HepG2 (cell line): ENCODE results near the gene SOX12. TPM values are rescaled to one million over a fixed set of nuclear protein-coding genes. Genes with fewer than 3 reads are reported as not detected.

Experiments used
- ATF2 ChIP-seq: sonication (generic); formaldehyde crosslinking; IDR thresholded peaks from 2 replicates; pipeline ENCODE4 v1.4.0; 2020; ENCODE audit warnings: missing genetic modification reagents
- CENPX ChIP-seq: sonication (generic); formaldehyde crosslinking; IDR thresholded peaks from 2 replicates; pipeline ENCODE4 v1.9.0; 2021; ENCODE audit warnings: mild to moderate bottlenecking, missing genetic modification reagents, moderate library complexity
- EHMT2 ChIP-seq: fragments of 200-600 bp; sonication (generic); IDR thresholded peaks from 2 replicates; pipeline ENCODE4 v1.7.0; 2017; ENCODE audit warnings: antibody characterized with exemption, low read depth, low read length, borderline replicate concordance
- HOXA9 ChIP-seq: sonication (generic); formaldehyde crosslinking; IDR thresholded peaks from 2 replicates; pipeline ENCODE4 v1.8.1; 2022; ENCODE audit warnings: missing genetic modification reagents, mild to moderate bottlenecking, moderate library complexity, borderline replicate concordance
- KLF13 ChIP-seq: sonication (generic); formaldehyde crosslinking; IDR thresholded peaks from 2 replicates; pipeline ENCODE4 v1.4.0; 2020; ENCODE audit warnings: mild to moderate bottlenecking, missing genetic modification reagents
- MEIS1 ChIP-seq: sonication (generic); formaldehyde crosslinking; IDR thresholded peaks from 2 replicates; pipeline ENCODE4 v1.9.0; 2021; ENCODE audit warnings: mild to moderate bottlenecking, missing genetic modification reagents, moderate library complexity, borderline replicate concordance
- TCF12 ChIP-seq, 2 experiments: fragments of 450-650 bp in 1 of 2; sonication (generic) in 1 of 2; formaldehyde crosslinking in 1 of 2; IDR thresholded peaks; 2 replicates each; pipeline versions ENCODE4 v1.6.1 to v1.8.0; 2017 to 2022; ENCODE audit warnings: antibody characterized with exemption in 1 of 2, mild to moderate bottlenecking in 1 of 2, missing genetic modification reagents in 1 of 2, moderate library complexity in 1 of 2
- YEATS2 ChIP-seq: sonication (generic); formaldehyde crosslinking; IDR thresholded peaks from 2 replicates; pipeline ENCODE4 v1.4.0; 2020; ENCODE audit warnings: missing genetic modification reagents, borderline replicate concordance
- ZBTB44 ChIP-seq: sonication (generic); formaldehyde crosslinking; IDR thresholded peaks from 2 replicates; pipeline ENCODE4 v1.4.0; 2020; ENCODE audit warnings: missing genetic modification reagents
- ZNF124 ChIP-seq: sonication (generic); formaldehyde crosslinking; IDR thresholded peaks from 2 replicates; pipeline ENCODE4 v1.4.0; 2020; ENCODE audit warnings: missing genetic modification reagents
- ZNF20 ChIP-seq: sonication (generic); formaldehyde crosslinking; IDR thresholded peaks from 2 replicates; pipeline ENCODE4 v1.4.0; 2020; ENCODE audit warnings: mild to moderate bottlenecking, moderate library complexity, missing genetic modification reagents
- ZNF382 ChIP-seq: sonication (generic); formaldehyde crosslinking; IDR thresholded peaks from 2 replicates; pipeline ENCODE4 v1.5.0; 2020; ENCODE audit warnings: missing genetic modification reagents, mild to moderate bottlenecking, borderline replicate concordance
- ZNF407 ChIP-seq: sonication (generic); formaldehyde crosslinking; IDR thresholded peaks from one replicate; pipeline ENCODE4 v1.5.1; 2020; ENCODE audit warnings: mild to moderate bottlenecking, missing genetic modification reagents; ENCODE audit errors: not compliant biosample characterization
- ZNF605 ChIP-seq: sonication (generic); formaldehyde crosslinking; IDR thresholded peaks from 2 replicates; pipeline ENCODE4 v1.8.0; 2022; ENCODE audit warnings: mild to moderate bottlenecking, missing genetic modification reagents
- ZNF691 ChIP-seq: sonication (generic); formaldehyde crosslinking; IDR thresholded peaks from 2 replicates; pipeline ENCODE4 v1.4.0; 2020; ENCODE audit warnings: missing genetic modification reagents, low read depth, mild to moderate bottlenecking, borderline replicate concordance
- polyA plus RNA-seq, 8 experiments: library from polyadenylated mRNA; depleted of rRNA in 3 of 8; stranded (reverse) in 7 of 8; unstranded in 1 of 8; fragments of >200 nt; fragmentation: Illumina TruSeq in 4 of 8; extraction: Trizol in 4 of 8; gene quantifications; 2 replicates each; pipeline versions ENCODE4 v1.2.1 to v1.2.3, GENCODE V29; 2011 to 2016; ENCODE audit warnings: low read depth in 4 of 8, missing spikeins in 1 of 8, mixed read lengths in 1 of 8; ENCODE audit not compliant: insufficient read depth in 1 of 8
- total RNA-seq, 5 experiments: library from RNA; depleted of rRNA; stranded (reverse); fragments of >200 nt; fragmentation: Illumina TruSeq; extraction: Trizol; gene quantifications; 2 replicates each; pipeline ENCODE4 v1.2.3, GENCODE V29; 2016; ENCODE audit warnings: low read depth in 1 of 5

SOX12 gene
- total and polyA plus RNA-seq, 2 of the 13 experiments (the other 11 are each of a cell fraction or from before 2014, with no cell fraction given), result 10.0 to 18.7 TPM

- peak; percentile 100 for TF ChIP-seq MEIS1 (CRISPR knock-in tag)
- TF ChIP-seq ZNF20 (CRISPR knock-in tag), result no peak
- TF ChIP-seq CENPX (CRISPR knock-in tag), result no peak
- TF ChIP-seq TCF12 (IDR thresholded peaks at IDR 0.05), result no peak
- TF ChIP-seq TCF12 (CRISPR knock-in tag; IDR thresholded peaks at IDR 0.05), result peak; percentile 53; the same call in 1 of the 2 replicates
- TF ChIP-seq ZBTB44, result peak; percentile 95
- TF ChIP-seq ATF2 (CRISPR knock-in tag), result peak; percentile 98
- peak; percentile 31 for TF ChIP-seq ZNF407 (CRISPR knock-in tag)
- peak; percentile 100 for TF ChIP-seq ZNF691 (CRISPR knock-in tag)
- no peak for TF ChIP-seq ZNF382 (CRISPR knock-in tag)
- TF ChIP-seq ZNF124 (CRISPR knock-in tag), result peak; percentile 99
- TF ChIP-seq ZNF605 (CRISPR knock-in tag), result peak; percentile 99
- TF ChIP-seq HOXA9, result peak; percentile 84; the same call in 1 of the 2 replicates
- peak; percentile 98 for TF ChIP-seq EHMT2
- TF ChIP-seq YEATS2 (CRISPR knock-in tag), result peak; percentile 98
- peak; percentile 69 for TF ChIP-seq KLF13 (CRISPR knock-in tag)
Measured at GRCh38 chr20:362271-363254, 37.2 kb downstream of the SOX12 start (continued).
